HepG2 (cell line): ENCODE results near the gene ADGRV1. TPM values are rescaled to one million over a fixed set of nuclear protein-coding genes. Genes with fewer than 3 reads are reported as not detected.

Experiments
- CENPX ChIP-seq: sonication (generic); formaldehyde crosslinking; IDR thresholded peaks from 2 replicates; pipeline ENCODE4 v1.9.0; 2021; ENCODE audit warnings: mild to moderate bottlenecking, missing genetic modification reagents, moderate library complexity
- FOSL1 ChIP-seq: sonication (generic); formaldehyde crosslinking; IDR thresholded peaks from 2 replicates; pipeline ENCODE4 v1.9.0; 2021; ENCODE audit warnings: missing genetic modification reagents, borderline replicate concordance
- HMGA1 ChIP-seq: sonication (generic); formaldehyde crosslinking; conservative IDR thresholded peaks from 2 replicates; pipeline ENCODE4 v1.4.0; 2020; ENCODE audit warnings: missing genetic modification reagents
- KLF6 ChIP-seq: IDR thresholded peaks from 2 replicates; pipeline ENCODE4 v1.8.0; 2016; ENCODE audit warnings: missing biosample characterization, missing genetic modification reagents
- MTERF4 ChIP-seq: sonication (generic); formaldehyde crosslinking; IDR thresholded peaks from 2 replicates; pipeline ENCODE4 v1.8.0; 2023; ENCODE audit warnings: mild to moderate bottlenecking, missing genetic modification reagents
- PHF5A ChIP-seq: IDR thresholded peaks from one replicate; pipeline ENCODE4 v1.6.1; 2018; ENCODE audit warnings: low read depth, missing genetic modification reagents; ENCODE audit not compliant: unreplicated experiment
- TAF1 ChIP-seq: sonication (generic); formaldehyde crosslinking; IDR thresholded peaks from 2 replicates; pipeline ENCODE4 v1.4.0; 2020; ENCODE audit warnings: missing genetic modification reagents
- TFE3 ChIP-seq: IDR thresholded peaks from 2 replicates; pipeline ENCODE4 v1.6.1; 2016
- YY1 ChIP-seq: IDR thresholded peaks from 2 replicates; pipeline ENCODE4 v1.6.1; 2011; ENCODE audit warnings: low read length, low read depth, moderate library complexity, mild to moderate bottlenecking; ENCODE audit not compliant: insufficient read depth, insufficient replicate concordance
- ZBTB38 ChIP-seq: sonication (generic); formaldehyde crosslinking; IDR thresholded peaks from 2 replicates; pipeline ENCODE4 v1.5.1; 2020; ENCODE audit warnings: mild to moderate bottlenecking, missing genetic modification reagents
- ZFY ChIP-seq: sonication (generic); formaldehyde crosslinking; IDR thresholded peaks from 2 replicates; pipeline ENCODE4 v1.4.0; 2020; ENCODE audit warnings: missing genetic modification reagents
- ZMYM4 ChIP-seq: sonication (generic); formaldehyde crosslinking; IDR thresholded peaks from 2 replicates; pipeline ENCODE4 v1.8.1; 2023; ENCODE audit warnings: mild to moderate bottlenecking, missing genetic modification reagents
- ZNF33B ChIP-seq: sonication (generic); formaldehyde crosslinking; IDR thresholded peaks from 2 replicates; pipeline ENCODE4 v1.5.1; 2020; ENCODE audit warnings: mild to moderate bottlenecking, missing genetic modification reagents
- ZNF549 ChIP-seq: sonication (generic); formaldehyde crosslinking; IDR thresholded peaks from 2 replicates; pipeline ENCODE4 v1.5.0; 2020; ENCODE audit warnings: missing genetic modification reagents
- ZNF772 ChIP-seq: sonication (generic); formaldehyde crosslinking; IDR thresholded peaks from 2 replicates; pipeline ENCODE4 v1.5.0; 2020; ENCODE audit warnings: mild to moderate bottlenecking, missing genetic modification reagents
- ZNF850 ChIP-seq: sonication (generic); formaldehyde crosslinking; conservative IDR thresholded peaks from 2 replicates; pipeline ENCODE4 v1.9.0; 2021; ENCODE audit warnings: mild to moderate bottlenecking, missing genetic modification reagents
- polyA plus RNA-seq, 8 experiments: library from polyadenylated mRNA; depleted of rRNA in 3 of 8; stranded (reverse) in 7 of 8; unstranded in 1 of 8; fragments of >200 nt; fragmentation: Illumina TruSeq in 4 of 8; extraction: Trizol in 4 of 8; gene quantifications; 2 replicates each; pipeline versions ENCODE4 v1.2.1 to v1.2.3, GENCODE V29; 2011 to 2016; ENCODE audit warnings: low read depth in 4 of 8, missing spikeins in 1 of 8, mixed read lengths in 1 of 8; ENCODE audit not compliant: insufficient read depth in 1 of 8
- total RNA-seq, 5 experiments: library from RNA; depleted of rRNA; stranded (reverse); fragments of >200 nt; fragmentation: Illumina TruSeq; extraction: Trizol; gene quantifications; 2 replicates each; pipeline ENCODE4 v1.2.3, GENCODE V29; 2016; ENCODE audit warnings: low read depth in 1 of 5
- TF ChIP-seq, protein P1 (sequence below): sonication (generic); formaldehyde crosslinking; IDR thresholded peaks from 2 replicates; pipeline ENCODE4 v1.5.1; 2020; ENCODE audit warnings: mild to moderate bottlenecking, moderate library complexity, missing genetic modification reagents
- TF ChIP-seq, protein P2 (sequence below): sonication (generic); formaldehyde crosslinking; IDR thresholded peaks from 2 replicates; pipeline ENCODE4 v1.4.0; 2020; ENCODE audit warnings: missing genetic modification reagents

Gene ADGRV1
- total and polyA plus RNA-seq, 2 of the 13 experiments (the other 11 are each of a cell fraction or from before 2014, with no cell fraction given), result 1.7 to 3.9 TPM

DNA sequence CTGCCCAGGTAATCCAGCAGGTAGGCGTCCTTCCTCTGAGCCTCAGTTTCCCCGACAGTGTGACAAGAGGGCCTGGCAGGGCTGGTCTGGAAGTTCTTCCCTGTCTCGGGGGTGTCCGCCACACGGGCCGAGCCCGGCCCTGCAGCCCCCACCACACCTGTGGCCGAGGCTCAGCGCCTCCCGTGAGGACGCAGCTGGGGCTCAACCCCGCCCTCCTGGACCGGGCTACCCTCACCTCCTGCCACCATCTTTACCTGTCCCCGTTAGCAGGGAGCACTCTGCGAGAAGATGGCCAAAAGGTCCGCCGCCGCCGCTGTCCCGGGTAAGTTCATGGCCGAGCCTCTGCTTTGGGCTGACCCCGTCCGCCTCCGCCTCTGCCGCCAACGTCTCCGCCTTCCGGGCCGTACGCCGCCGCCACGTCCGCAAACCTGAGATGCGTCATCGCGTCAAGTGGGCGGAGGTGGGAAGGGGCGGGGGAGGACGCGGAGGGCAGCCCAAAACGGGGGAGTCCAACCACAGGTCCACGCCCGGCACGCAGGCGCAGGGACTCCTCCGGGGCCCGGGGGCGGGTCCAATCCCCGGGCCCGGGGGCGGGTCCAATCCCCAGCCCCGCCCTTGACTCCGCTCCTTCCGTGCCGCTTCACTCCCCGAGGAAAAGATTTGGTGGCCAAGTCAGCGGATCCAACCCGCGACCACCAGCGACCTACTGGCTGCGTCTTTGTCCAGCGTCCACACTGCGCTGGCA is 29.2 kb upstream of the ADGRV1 start, which contains the start of gene LYSMD3 (continued):
- TF ChIP-seq MTERF4 (CRISPR knock-in tag), result peak; percentile 81
- TF ChIP-seq KLF6 (CRISPR knock-in tag), result 0 out of 2 replicates have a peak, but pooled peaks have one; percentile 42
- peak; percentile 89 for TF ChIP-seq ZFY (CRISPR knock-in tag)
- peak; percentile 97 for TF ChIP-seq ZMYM4 (CRISPR knock-in tag)
- TF ChIP-seq ZBTB38, result peak; percentile 51
- peak; percentile 90 for TF ChIP-seq TAF1 (CRISPR knock-in tag)
- TF ChIP-seq, protein P1, sequence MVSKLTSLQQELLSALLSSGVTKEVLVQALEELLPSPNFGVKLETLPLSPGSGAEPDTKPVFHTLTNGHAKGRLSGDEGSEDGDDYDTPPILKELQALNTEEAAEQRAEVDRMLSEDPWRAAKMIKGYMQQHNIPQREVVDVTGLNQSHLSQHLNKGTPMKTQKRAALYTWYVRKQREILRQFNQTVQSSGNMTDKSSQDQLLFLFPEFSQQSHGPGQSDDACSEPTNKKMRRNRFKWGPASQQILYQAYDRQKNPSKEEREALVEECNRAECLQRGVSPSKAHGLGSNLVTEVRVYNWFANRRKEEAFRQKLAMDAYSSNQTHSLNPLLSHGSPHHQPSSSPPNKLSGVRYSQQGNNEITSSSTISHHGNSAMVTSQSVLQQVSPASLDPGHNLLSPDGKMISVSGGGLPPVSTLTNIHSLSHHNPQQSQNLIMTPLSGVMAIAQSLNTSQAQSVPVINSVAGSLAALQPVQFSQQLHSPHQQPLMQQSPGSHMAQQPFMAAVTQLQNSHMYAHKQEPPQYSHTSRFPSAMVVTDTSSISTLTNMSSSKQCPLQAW (CRISPR knock-in tag), result peak; percentile 74
- TF ChIP-seq CENPX (CRISPR knock-in tag), result no peak
- TF ChIP-seq HMGA1 (CRISPR knock-in tag), result no peak
- no peak for TF ChIP-seq FOSL1
- TF ChIP-seq ZNF772 (CRISPR knock-in tag), result 0 out of 2 replicates have a peak, but pooled peaks have one; percentile 18
- no peak for TF ChIP-seq PHF5A (CRISPR knock-in tag)
- TF ChIP-seq, protein P2, sequence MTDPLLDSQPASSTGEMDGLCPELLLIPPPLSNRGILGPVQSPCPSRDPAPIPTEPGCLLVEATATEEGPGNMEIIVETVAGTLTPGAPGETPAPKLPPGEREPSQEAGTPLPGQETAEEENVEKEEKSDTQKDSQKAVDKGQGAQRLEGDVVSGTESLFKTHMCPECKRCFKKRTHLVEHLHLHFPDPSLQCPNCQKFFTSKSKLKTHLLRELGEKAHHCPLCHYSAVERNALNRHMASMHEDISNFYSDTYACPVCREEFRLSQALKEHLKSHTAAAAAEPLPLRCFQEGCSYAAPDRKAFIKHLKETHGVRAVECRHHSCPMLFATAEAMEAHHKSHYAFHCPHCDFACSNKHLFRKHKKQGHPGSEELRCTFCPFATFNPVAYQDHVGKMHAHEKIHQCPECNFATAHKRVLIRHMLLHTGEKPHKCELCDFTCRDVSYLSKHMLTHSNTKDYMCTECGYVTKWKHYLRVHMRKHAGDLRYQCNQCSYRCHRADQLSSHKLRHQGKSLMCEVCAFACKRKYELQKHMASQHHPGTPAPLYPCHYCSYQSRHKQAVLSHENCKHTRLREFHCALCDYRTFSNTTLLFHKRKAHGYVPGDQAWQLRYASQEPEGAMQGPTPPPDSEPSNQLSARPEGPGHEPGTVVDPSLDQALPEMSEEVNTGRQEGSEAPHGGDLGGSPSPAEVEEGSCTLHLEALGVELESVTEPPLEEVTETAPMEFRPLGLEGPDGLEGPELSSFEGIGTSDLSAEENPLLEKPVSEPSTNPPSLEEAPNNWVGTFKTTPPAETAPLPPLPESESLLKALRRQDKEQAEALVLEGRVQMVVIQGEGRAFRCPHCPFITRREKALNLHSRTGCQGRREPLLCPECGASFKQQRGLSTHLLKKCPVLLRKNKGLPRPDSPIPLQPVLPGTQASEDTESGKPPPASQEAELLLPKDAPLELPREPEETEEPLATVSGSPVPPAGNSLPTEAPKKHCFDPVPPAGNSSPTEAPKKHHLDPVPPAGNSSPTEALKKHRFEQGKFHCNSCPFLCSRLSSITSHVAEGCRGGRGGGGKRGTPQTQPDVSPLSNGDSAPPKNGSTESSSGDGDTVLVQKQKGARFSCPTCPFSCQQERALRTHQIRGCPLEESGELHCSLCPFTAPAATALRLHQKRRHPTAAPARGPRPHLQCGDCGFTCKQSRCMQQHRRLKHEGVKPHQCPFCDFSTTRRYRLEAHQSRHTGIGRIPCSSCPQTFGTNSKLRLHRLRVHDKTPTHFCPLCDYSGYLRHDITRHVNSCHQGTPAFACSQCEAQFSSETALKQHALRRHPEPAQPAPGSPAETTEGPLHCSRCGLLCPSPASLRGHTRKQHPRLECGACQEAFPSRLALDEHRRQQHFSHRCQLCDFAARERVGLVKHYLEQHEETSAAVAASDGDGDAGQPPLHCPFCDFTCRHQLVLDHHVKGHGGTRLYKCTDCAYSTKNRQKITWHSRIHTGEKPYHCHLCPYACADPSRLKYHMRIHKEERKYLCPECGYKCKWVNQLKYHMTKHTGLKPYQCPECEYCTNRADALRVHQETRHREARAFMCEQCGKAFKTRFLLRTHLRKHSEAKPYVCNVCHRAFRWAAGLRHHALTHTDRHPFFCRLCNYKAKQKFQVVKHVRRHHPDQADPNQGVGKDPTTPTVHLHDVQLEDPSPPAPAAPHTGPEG (CRISPR knock-in tag), result no peak; the same call in 1 of the 2 replicates
- no peak; the same call in 1 of the 2 replicates for TF ChIP-seq ZNF33B (CRISPR knock-in tag)
- 0 out of 2 replicates have a peak, but pooled peaks have one; percentile 17 for TF ChIP-seq TFE3 (CRISPR knock-in tag)
- TF ChIP-seq ZNF850 (CRISPR knock-in tag), result no peak
- no peak for TF ChIP-seq ZNF549
- TF ChIP-seq YY1, result peak; percentile 80
